Endodermal cell (in vitro differentiated cells): ENCODE measurements around the gene SCN8A. TPM values are rescaled to one million over a fixed set of nuclear protein-coding genes. Genes with fewer than 3 reads are reported as not detected.
A peak's percentile ranks its signal among the peaks of the same experiment; 100 is the strongest.

Source experiments
- DNase-seq: peaks from one replicate; pipeline ENCODE4 v3.0.0-alpha.2; 2017
- H3K27ac ChIP-seq: 2 replicates; pipeline ENCODE4 v1.5.1; 2013; ENCODE audit warnings: mild to moderate bottlenecking, low read depth, low read length, moderate library complexity
- H3K27me3 ChIP-seq: 2 replicates; pipeline ENCODE4 v1.6.1; 2013; ENCODE audit warnings: mild to moderate bottlenecking, low read length, moderate library complexity; ENCODE audit not compliant: insufficient read depth, control insufficient read depth, poor library complexity, severe bottlenecking
- H3K36me3 ChIP-seq: 2 replicates; pipeline ENCODE4 v1.7.0; 2013; ENCODE audit warnings: mild to moderate bottlenecking, low read length, moderate library complexity; ENCODE audit not compliant: control insufficient read depth, insufficient read depth
- H3K4me1 ChIP-seq: one replicate; pipeline ENCODE4 v1.7.0; 2013; ENCODE audit warnings: low read length; ENCODE audit not compliant: control insufficient read depth, insufficient read depth
- H3K4me3 ChIP-seq: 2 replicates; pipeline ENCODE4 v1.5.1; 2013; ENCODE audit warnings: mild to moderate bottlenecking, low read length, moderate library complexity
- H3K9ac ChIP-seq: 2 replicates; pipeline ENCODE4 v1.6.1; 2013; ENCODE audit warnings: mild to moderate bottlenecking, low read length, moderate library complexity; ENCODE audit not compliant: poor library complexity, severe bottlenecking; ENCODE audit errors: extremely low read depth
- H3K9me3 ChIP-seq: 2 replicates; pipeline ENCODE4 v1.6.1; 2013; ENCODE audit warnings: mild to moderate bottlenecking, low read length, moderate library complexity; ENCODE audit not compliant: control insufficient read depth
- H3K27ac Mint-ChIP-seq: 2 replicates; pipeline ENCODE4 v1.8.0; 2020; ENCODE audit warnings: mixed read lengths
- H3K27me3 Mint-ChIP-seq: 2 replicates; pipeline ENCODE4 v1.8.0; 2021; ENCODE audit warnings: mild to moderate bottlenecking, mixed read lengths; ENCODE audit not compliant: insufficient read depth
- H3K36me3 Mint-ChIP-seq: 2 replicates; pipeline ENCODE4 v1.8.0; 2020; ENCODE audit warnings: low read depth, mixed read lengths
- H3K4me1 Mint-ChIP-seq: 2 replicates; pipeline ENCODE4 v1.8.0; 2020; ENCODE audit warnings: mixed read lengths
- H3K4me3 Mint-ChIP-seq: 2 replicates; pipeline ENCODE4 v1.8.0; 2020; ENCODE audit warnings: mild to moderate bottlenecking, moderate library complexity, mixed read lengths
- H3K9me3 Mint-ChIP-seq: 2 replicates; pipeline ENCODE4 v1.8.0; 2020; ENCODE audit warnings: mild to moderate bottlenecking, mixed read lengths
- CTCF ChIP-seq: fragments of 200-600 bp; sonication (generic); conservative IDR thresholded peaks from 2 replicates; pipeline ENCODE4 v1.5.0; 2021; ENCODE audit warnings: antibody characterized with exemption, mild to moderate bottlenecking
- WGBS, 2 experiments: methylation state at CpG; one replicate each; pipeline versions ENCODE4 v1.1.5 to v1.1.7; 2013; ENCODE audit warnings: missing lambda C conversion rate in 2 of 2, mixed read lengths in 1 of 2; ENCODE audit not compliant: insufficient coverage in 1 of 2, insufficient read length in 1 of 2; 5-methylcytosine and 5-hydroxymethylcytosine counted together
- total RNA-seq, 2 donors: library from RNA; stranded (reverse); fragmentation: NEBNext Ultra II Directional in 1 of 2; extraction: Animal tissue kit (Norgen Biotek cat#: 25700) in 1 of 2; gene quantifications; 2 replicates in 1 of 2; 3 replicates in 1 of 2; pipeline ENCODE4 v1.2.1, GENCODE V29; 2021

Gene SCN8A
- total RNA-seq, 2 donors from 2014 or later, result 9.5 to 9.7 TPM

GRCh38 chr12:51812871-51813270 is 221.8 kb downstream of the SCN8A start:
- H3K27ac ChIP-seq, result no peak overlapping the region
- H3K9ac ChIP-seq, result no peak overlapping the region
- no peak for DNase-seq
- peaks cover 28% of the 10 kb centered on the region for H3K27me3 ChIP-seq
- TF ChIP-seq CTCF, result no peak
- H3K4me1 ChIP-seq, result no peaks in the 10 kb centered on the region
- 89 to 92% methylated on average over 10 to 13 of the region's 13 CpGs for WGBS, 2 experiments
- Mint-ChIP-seq H3K27me3 (peaks cover 47% of the 10 kb centered on the region), H3K36me3 (no peaks in the 10 kb centered on the region), H3K27ac (no peak overlapping the region), H3K4me1 (peaks cover 3% of the 10 kb centered on the region), H3K4me3 (peak overlapping the region; percentile 44), H3K9me3 (no peaks in the 10 kb centered on the region)
- no peaks in the 10 kb centered on the region for H3K9me3 ChIP-seq
- H3K4me3 ChIP-seq, result no peak overlapping the region
- no peaks in the 10 kb centered on the region for H3K36me3 ChIP-seq

- no peak overlapping the region for H3K27ac Mint-ChIP-seq
- H3K4me1 Mint-ChIP-seq, result peaks cover 3% of the 10 kb centered on the region
- no peak for DNase-seq
- Histone ChIP-seq H3K27me3 (peaks cover 32% of the 10 kb centered on the region), H3K4me1 (no peaks in the 10 kb centered on the region), H3K36me3 (no peaks in the 10 kb centered on the region), H3K9me3 (no peaks in the 10 kb centered on the region), H3K27ac (no peak overlapping the region), H3K4me3 (peak overlapping the region; percentile 62), H3K9ac (no peak overlapping the region)
- H3K36me3 Mint-ChIP-seq, result no peaks in the 10 kb centered on the region
- 7 to 31% methylated on average over 2 to 34 of the region's 34 CpGs for WGBS, 2 experiments
- H3K27me3 Mint-ChIP-seq, result peaks cover 56% of the 10 kb centered on the region
- H3K9me3 Mint-ChIP-seq, result no peaks in the 10 kb centered on the region
- TF ChIP-seq CTCF, result no peak
- peak overlapping the region; percentile 44 for H3K4me3 Mint-ChIP-seq
These were observed 222.9 kb downstream of the SCN8A start for GRCh38 chr12:51813931-51814310.

- peaks cover 3% of the 10 kb centered on the region for H3K4me1 Mint-ChIP-seq
- no peak overlapping the region for H3K4me3 ChIP-seq
- no peak overlapping the region for H3K27ac ChIP-seq
- 14 to 20% methylated on average over 26 to 100 of the region's 100 CpGs for WGBS, 2 experiments
- no peaks in the 10 kb centered on the region for H3K9me3 Mint-ChIP-seq
- H3K27ac Mint-ChIP-seq, result no peak overlapping the region
- peak; percentile 95 for DNase-seq
- no peaks in the 10 kb centered on the region for H3K36me3 Mint-ChIP-seq
- peaks cover 60% of the 10 kb centered on the region for H3K27me3 Mint-ChIP-seq
- H3K4me1 ChIP-seq, result no peaks in the 10 kb centered on the region
- peak; percentile 81 for TF ChIP-seq CTCF
- H3K27me3 ChIP-seq, result peaks cover 37% of the 10 kb centered on the region
- H3K9ac ChIP-seq, result peak overlapping the region; percentile 30
- H3K4me3 Mint-ChIP-seq, result peak overlapping the region; percentile 53
- no peaks in the 10 kb centered on the region for H3K36me3 ChIP-seq
- no peaks in the 10 kb centered on the region for H3K9me3 ChIP-seq
These were observed 223.5 kb downstream of the SCN8A start for GRCh38 chr12:51814311-51815088.
